GM12891 (cell line): Measurements from ENCODE around the gene SNX18.

Experiments used
- DNase-seq: peaks from one replicate; pipeline ENCODE4 v3.0.0; 2011; ENCODE audit warnings: low spot score; ENCODE audit not compliant: insufficient read length
- FAIRE-seq: peaks from 2 replicates; lab custom pipeline; 2011; peaks lifted over from hg19 to GRCh38; lab: Jason Lieb, UNC
- PAX5 ChIP-seq: IDR thresholded peaks from 2 replicates; pipeline ENCODE4 v1.6.1; 2011; ENCODE audit warnings: low read length, moderate library complexity, mild to moderate bottlenecking; ENCODE audit not compliant: insufficient read depth, severe bottlenecking
- POLR2A ChIP-seq: IDR thresholded peaks from 2 replicates; pipeline ENCODE4 v1.6.1; 2011; ENCODE audit warnings: low read depth, low read length, control low read depth
- POLR2AphosphoS5 ChIP-seq: IDR thresholded peaks from 2 replicates; pipeline ENCODE4 v1.6.1; 2011; ENCODE audit warnings: low read depth, low read length, control low read depth
- POU2F2 ChIP-seq: IDR thresholded peaks from 2 replicates; pipeline ENCODE4 v1.6.1; 2011; ENCODE audit warnings: low read depth, mild to moderate bottlenecking, control low read depth, low read length, moderate library complexity
- SPI1 ChIP-seq: IDR thresholded peaks from 2 replicates; pipeline ENCODE4 v1.6.1; 2011; ENCODE audit warnings: low read depth, low read length, control low read depth
- TAF1 ChIP-seq: IDR thresholded peaks from 2 replicates; pipeline ENCODE4 v1.6.1; 2011; ENCODE audit warnings: low read depth, low read length, control low read depth

The SNX18 gene

DNA sequence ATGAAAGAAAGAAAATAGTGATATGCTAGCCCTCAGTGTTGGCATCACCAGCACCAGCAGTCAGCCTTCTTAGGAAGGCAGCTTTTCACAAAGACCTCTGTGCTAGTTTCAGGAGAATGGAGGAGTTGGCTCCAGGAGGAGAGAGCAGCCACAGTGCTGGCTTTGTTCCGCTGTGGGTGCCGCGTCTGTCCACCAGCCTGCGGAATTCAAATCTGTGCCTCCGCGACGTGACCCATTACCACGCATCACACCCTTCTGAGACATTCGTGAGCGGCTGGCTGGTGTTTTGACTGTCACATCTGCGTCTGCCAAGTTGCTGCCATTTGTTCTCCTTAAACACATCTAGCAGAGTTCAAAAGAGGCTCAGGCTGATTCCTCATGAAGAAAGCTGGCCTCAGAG is 34.4 kb downstream of the SNX18 start:
- FAIRE-seq (no peak), DNase-seq (no peak)
- no peak for TF ChIP-seq POU2F2
- no peak for TF ChIP-seq POLR2AphosphoS5
- no peak for TF ChIP-seq POLR2A
- no peak for TF ChIP-seq PAX5
- no peak for TF ChIP-seq SPI1
- TF ChIP-seq TAF1 = no peak

DNA sequence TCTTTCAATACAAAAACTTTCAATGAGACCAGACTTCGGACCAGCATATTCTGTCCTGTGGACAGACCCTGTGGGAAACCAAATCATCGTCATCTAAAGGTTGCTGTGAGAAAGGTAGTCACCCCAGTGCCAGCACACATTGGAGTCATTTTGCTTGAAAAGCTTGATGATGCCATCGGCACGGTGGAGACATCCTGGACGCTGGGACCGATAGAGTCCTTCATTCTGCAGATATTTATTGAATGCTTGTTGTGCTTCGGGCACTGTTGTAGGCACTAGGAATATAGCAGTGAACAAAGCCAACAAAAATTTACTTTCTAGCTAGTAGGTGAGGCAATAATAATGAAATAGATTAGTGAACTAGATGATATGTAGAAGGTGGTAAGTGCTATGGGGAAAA is 34.9 kb downstream of the SNX18 start:
- no peak for TF ChIP-seq POU2F2
- DNase-seq (no peak), FAIRE-seq (no peak)

DNA sequence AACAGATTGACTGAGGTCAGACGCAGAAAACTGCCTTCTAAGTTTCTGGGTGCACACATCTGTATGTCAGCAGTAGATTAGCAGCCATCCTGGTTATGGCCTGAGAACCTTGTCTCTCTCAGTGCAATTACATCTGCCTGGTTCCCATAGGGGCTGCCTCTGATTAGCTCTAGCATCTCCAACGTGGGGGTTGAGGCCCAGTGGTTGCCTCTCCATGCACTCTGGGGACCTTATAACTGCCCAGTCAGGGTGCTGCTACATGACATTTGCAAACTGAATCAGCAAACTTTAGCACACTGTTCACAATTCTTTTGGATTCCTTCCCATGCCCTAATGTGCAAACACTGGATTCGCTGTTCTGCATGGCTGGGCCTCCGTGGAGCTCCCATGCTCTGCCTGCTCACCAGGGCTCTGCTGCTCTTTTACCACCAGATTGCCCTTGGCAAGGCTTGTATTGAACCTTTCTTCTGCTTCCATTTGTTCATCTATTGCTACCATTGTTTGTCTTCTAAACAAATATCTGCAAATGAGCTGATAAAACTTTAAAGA is 36.2 kb downstream of the SNX18 start:
- FAIRE-seq = no peak
- no peak for DNase-seq
- no peak for TF ChIP-seq POU2F2
- TF ChIP-seq SPI1 = no peak
- no peak for TF ChIP-seq TAF1
- no peak for TF ChIP-seq POLR2A
- no peak for TF ChIP-seq POLR2AphosphoS5
- no peak for TF ChIP-seq PAX5

DNA sequence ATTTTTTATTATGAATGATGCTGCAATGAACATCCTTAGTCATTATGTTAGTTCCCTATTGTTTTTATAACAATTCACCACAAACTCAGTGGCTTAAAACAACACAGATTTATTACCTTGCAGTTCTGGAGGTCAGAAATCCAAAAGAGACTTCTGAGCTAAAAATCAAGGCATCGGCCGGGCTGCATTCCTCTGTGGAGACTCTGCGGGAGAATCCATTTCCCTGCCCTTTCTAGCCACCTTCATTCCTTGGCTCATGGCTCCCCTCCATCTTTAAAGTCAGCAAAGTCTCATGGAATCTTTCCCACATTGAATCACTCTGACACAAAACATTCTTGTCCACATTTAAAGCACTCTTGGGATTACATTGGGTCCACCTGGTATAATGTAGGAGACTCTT is 38.6 kb downstream of the SNX18 start:
- TF ChIP-seq PAX5 (no peak), POU2F2 (no peak), SPI1 (no peak), POLR2A (no peak), TAF1 (no peak), POLR2AphosphoS5 (no peak)
- DNase-seq = no peak
- no peak for FAIRE-seq

DNA sequence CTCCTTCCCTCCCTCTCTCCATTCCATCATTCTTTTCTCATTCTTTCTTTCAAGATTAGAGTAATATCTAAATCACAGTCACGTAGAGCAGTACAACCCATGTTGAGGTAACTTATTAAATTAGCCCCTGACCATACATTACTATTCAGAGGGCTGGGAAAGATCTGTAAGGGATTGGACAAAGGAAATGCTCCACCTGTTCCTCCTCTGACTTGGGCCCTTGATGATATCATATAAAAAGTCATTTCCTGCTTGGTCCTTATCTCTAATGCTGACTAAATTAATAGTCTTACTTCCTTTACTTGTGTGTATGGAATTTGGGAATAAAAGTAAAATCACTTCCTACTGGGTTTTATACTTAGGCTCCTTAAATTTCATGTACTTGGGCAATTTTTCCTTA is 40.8 kb downstream of the SNX18 start:
- no peak for TF ChIP-seq POU2F2
- no peak for TF ChIP-seq PAX5
- TF ChIP-seq TAF1 = no peak
- no peak for TF ChIP-seq SPI1
- TF ChIP-seq POLR2A = no peak
- TF ChIP-seq POLR2AphosphoS5 = no peak
- FAIRE-seq (no peak), DNase-seq (no peak)

DNA sequence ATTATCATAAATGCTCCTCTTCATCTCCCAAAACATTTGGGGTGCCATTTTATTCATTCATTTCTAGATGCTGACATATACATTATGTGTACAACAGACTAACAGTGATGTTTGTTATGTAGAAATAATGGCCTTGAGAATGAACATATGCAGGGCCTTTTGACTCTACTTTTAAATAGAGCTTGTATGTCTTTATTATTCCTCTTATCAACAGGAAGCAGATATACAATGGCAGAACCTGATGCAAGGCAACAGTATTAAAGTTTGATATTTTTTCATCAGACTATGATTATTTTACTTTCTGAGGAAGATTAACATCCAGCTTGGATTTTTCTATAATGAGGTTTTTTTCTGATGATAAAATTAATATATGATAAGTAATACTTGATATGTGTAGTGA is 44.1 kb downstream of the SNX18 start:
- no peak for TF ChIP-seq POLR2AphosphoS5
- TF ChIP-seq POLR2A = no peak
- TF ChIP-seq TAF1 = no peak
- no peak for TF ChIP-seq SPI1
- TF ChIP-seq POU2F2 = no peak
- TF ChIP-seq PAX5 = no peak
- DNase-seq (no peak), FAIRE-seq (no peak)

DNA sequence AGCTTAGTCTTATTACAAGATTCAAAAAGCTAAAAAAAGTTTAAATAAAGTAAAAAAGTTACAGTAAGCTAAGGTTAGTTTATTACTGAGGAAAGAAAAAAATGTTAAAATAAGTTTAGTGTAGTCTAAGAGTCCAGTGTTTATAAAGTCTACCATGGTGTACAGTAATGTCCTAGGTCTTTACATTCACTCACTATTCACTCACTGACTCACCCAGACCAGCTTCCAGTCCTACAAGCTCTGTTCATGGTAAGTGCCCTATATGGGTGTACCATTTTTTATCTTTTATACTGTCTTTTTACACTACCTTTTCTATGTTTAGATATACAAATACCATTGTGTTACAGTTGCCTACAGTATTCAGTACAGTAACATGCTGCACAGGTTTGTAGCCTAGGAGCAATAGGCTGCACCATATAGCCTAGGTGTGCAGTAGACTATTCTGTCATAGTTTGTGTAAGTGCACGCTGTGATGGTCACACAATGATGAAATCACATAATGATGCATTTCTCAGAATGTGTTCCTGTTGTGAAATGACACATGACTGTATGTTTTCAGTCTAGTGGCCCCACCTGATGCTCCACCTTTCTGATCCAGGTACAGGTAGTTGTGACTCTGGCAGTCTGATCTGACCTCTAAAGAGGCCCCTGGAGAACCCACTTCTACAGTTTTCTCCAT is 45.7 kb downstream of the SNX18 start:
- DNase-seq (no peak), FAIRE-seq (no peak)
- TF ChIP-seq TAF1 (no peak), POU2F2 (no peak), POLR2AphosphoS5 (no peak), POLR2A (no peak), PAX5 (no peak), SPI1 (no peak)

DNA sequence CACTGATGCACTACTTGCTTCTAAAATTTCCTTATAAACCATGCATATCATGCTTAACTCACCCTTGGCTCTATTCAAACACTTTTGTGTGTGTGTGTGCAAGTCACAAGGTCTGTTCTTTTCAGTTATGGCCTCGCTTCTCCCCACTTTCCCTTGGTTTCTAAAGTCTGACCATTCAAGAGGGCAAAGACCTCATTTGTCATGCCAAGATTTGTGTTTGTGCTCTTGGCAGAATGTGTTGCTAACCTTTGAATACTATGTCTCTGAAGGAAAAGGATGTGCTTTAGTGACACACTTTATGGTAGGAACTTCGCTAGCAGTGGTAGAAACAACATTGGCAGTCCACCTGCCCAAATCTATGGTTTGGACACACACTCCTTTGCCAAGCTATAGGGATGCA is 50.4 kb downstream of the SNX18 start:
- FAIRE-seq = no peak
- DNase-seq = no peak
- no peak for TF ChIP-seq POLR2AphosphoS5
- TF ChIP-seq PAX5 = no peak
- TF ChIP-seq TAF1 = no peak

DNA sequence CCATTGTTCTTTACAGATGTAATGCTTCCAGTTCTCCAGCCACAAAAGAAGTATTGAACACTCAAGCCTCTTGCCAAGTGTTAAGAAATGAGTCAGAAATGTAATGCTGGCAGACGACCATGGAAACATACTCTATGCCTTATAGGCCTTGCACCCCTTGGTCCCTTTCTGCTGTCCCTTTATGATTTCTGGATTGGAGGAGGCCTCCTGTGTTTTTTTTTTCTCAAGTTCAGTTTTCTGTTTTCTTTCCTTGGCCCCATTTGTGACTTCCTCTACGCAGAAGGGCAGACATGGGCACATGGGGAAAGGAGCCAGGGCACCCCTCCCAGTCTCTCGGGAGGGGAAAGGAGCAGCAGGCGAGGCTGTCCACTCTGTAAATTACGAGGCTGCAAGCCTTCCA is 53.4 kb downstream of the SNX18 start:
- DNase-seq = no peak
- FAIRE-seq = no peak
- no peak for TF ChIP-seq POLR2A
- no peak for TF ChIP-seq POLR2AphosphoS5
- no peak for TF ChIP-seq POU2F2
- no peak for TF ChIP-seq PAX5
- TF ChIP-seq SPI1 = no peak
- TF ChIP-seq TAF1 = no peak

DNA sequence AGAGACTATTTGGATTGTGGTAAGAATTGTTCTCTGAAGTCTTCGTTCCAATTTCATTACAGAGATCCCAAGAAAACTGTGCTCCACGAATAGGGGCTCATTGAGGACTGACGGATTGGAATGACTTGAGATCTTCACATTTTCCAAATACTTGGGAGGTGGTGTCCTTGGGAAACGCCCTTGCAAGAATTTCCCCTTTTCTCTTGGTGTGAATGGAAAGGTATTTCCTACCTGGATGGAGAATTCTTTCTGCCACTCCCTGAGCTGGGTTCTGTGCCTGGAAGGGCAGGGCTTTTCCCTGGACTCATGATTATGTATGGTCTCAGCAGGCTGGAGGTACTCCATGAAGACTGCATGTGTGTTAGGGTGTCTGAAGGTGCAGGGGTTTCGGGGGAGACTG is 53.9 kb downstream of the SNX18 start:
- FAIRE-seq = no peak
- DNase-seq = no peak
- TF ChIP-seq PAX5 (no peak), POLR2AphosphoS5 (no peak), POU2F2 (no peak), TAF1 (no peak), POLR2A (no peak), SPI1 (no peak)

DNA sequence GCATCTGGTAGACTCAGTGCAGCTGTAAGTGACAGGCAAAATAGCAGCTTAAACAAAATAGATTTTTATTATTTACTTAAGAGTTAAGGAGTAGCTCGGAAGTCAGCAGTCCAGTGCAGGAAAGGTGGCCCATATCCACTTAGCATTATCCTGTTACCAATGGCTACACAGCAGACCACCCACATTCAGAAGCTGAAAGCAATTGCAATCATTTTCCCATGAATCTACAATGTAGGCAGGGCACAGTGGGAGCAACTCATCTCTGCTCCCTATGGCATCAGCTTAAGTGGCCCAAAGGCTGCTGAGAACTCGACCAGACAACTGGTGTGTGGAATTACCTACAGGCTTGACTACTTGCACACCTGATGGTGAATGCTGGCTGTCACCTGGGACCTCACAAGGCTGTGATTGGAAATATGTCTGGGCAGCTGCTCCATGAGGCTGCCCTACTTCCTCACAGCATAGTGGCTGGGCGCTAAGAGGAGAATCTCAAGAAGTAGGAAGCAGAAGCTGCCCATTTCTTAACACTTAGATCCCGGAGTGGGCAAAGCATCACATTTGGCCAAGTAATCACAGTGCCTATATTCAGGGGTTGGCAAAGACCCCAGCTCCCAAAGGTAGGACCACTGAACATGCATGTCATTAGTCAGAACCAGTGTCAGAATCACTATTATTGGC is 56.4 kb downstream of the SNX18 start:
- FAIRE-seq (no peak), DNase-seq (no peak)
- TF ChIP-seq TAF1 (no peak), POU2F2 (no peak), PAX5 (no peak), POLR2A (no peak), POLR2AphosphoS5 (no peak), SPI1 (no peak)
